Activated T-helper 9 cell treated with anti-CD3 and anti-CD28 coated beads, Interleukin-2, amount 50 U/mL, for 16 hours (primary cell): Measurements from ENCODE around the gene ACVR1B.

Source experiments
- DNase-seq: peaks from one replicate; pipeline ENCODE4 v3.0.0-alpha.2; 2020; ENCODE audit warnings: low read depth

Gene ACVR1B

GRCh38 chr12:51917041-51917590 lies 34.4 kb upstream of the ACVR1B start:
- no peak for DNase-seq

DNA sequence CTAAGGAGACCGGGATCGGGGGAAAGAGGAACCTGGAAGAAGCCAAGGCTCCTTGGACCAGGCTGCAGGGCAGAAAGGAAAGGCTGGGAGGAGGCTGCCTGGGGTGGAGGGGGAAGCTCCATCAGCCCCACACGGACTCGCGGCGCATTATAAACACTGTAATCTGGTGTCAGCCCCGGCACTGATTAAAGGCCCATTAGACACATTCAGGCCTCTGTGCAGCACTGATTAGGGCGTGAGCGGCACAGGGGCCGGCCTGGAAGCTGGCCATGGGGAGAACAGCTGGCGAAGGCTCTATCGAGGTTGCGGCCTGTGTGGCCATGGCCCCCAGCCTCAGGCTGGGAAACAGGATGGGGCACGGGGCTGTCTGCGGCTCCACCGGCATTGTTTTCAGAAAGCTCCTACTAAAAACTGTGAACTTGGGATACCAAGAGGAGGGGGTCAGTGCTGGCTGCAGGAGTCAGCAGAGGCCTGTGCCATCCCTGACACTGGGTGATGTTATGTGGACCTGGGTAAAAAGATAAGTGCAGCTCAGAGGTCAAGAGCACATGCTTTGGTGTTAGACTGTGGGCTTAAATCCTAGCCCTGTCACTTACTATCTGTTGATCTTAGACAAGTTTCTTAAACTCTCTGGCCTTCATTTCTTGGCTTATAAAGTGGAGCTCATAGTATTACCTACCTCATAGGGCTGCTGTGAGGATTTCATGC lies 33.6 kb upstream of the ACVR1B start:
- DNase-seq: no peak

DNA sequence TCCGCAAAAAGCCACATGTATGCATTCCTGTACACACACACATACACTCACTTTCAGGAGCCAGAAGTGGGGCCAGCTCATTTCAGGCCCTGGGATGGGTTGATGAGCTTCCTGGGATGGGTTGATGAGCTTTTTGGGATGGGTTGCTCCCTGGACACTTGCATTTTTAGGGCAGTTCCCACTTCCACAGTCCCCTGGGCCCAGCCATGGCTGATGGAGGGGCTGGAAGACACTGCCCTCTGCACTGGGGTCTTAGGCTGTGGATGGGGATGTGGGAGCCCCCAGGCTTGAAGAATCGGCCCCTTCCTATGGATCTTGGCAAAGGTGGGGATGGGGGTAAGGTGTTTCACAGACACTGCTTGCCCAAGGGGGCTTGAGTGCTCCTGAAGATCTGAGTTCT lies 31.5 kb upstream of the ACVR1B start:
- DNase-seq: no peak

GRCh38 chr12:51921017-51921725 lies 30.3 kb upstream of the ACVR1B start:
- DNase-seq: no peak

DNA sequence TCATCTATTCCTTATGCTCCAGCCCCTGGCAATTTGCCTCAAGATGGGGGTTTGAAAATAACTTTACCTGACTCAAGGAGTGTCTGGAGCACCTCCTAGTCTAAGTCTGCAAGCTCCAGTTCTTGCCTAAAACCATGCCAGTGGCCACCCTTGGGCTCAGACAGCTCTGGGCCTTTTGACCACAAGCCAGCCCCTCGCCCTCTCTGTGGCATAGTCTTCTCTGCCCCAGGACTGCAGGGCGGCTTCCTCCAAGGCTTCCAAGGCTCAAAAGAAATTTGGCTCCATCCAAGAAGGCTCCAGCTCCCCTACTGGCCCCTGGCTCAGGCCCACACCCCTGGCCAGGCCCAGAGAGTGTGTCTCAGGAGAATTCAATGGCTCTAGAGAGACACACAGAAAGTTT lies 29.4 kb upstream of the ACVR1B start:
- no peak for DNase-seq

- DNase-seq: no peak
Observed at GRCh38 chr12:51922762-51923505, 28.6 kb upstream of the ACVR1B start.

DNA sequence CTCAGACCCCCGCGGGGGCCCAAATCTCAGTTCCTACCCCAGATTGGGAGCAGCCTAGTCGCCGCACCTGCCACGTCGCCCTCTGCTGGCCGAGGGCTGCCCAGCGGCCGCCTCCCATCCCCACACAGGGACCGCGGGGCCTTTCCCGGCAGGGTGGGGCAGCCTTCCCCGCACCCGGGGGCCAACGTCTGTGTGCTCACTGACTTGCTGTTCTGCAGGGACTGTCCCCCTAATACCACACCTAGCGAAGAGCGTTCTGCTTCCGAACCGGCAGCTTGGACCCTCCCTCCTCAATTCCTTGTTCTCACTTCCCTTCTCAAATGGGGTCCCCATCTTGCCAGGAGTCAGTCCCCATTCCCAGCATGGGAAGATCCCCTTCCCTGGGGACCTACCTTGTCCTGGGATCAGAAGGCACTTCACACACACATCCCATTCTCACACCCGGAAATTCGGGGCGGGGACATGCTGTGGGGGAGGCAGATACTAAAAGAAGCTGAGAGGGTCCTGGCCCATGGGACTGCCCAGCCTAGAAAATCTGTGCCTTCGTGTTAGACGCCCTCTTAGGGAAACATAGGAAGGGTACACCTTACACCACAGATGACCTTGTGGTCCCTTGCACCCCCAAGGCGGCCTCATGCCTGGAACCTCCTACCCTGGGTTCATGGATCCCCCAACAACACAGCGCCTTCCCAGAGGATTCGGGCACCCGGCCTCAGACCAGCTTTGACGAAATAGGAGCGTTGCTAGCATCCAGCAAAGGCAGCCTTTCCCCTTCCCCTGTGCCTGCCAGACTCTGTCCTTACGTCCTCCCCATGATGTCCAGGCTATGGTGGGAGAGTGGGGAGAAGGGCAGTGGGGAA lies 27.8 kb upstream of the ACVR1B start:
- DNase-seq: peak; percentile 40

DNA sequence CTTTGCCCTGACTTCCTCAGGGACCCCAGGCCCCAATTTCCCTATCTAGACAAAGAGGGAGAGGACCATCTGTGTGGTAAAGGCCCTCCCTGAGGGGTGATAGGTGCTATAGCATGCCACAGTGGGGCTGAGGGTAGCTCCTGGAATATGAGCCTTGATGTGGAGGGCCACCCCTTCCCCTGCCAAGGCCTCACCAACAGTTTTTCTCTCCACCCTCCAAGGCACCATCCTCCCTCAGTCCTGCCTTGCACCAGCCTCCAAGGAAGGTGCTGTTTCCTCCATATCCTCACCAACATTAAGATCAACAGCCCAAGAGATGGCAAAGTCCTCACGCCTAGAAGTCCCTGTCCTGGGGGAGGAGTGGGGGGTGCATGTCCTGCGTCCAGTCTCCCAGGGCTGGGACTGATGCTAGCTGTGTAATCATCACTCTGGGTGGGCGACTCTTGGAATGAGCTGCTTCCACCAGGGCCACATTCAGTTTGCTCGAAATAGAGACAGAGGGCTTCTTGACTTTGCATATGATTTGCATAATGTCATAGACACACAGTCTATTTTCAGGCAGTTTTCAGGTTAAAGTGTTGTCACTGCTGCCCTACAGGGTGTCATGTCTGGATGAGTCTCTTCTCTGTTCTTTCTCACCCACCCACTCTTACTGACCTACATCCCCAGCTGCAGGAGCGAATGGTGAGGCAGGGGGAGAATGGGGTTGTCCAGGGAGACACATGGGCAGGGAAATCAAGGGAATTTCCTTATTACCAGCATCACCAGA lies 26.8 kb upstream of the ACVR1B start:
- DNase-seq: no peak

- no peak for DNase-seq
Observed at GRCh38 chr12:51925346-51926063, 26.0 kb upstream of the ACVR1B start.

GRCh38 chr12:51926064-51926632 lies 25.4 kb upstream of the ACVR1B start:
- no peak for DNase-seq

DNA sequence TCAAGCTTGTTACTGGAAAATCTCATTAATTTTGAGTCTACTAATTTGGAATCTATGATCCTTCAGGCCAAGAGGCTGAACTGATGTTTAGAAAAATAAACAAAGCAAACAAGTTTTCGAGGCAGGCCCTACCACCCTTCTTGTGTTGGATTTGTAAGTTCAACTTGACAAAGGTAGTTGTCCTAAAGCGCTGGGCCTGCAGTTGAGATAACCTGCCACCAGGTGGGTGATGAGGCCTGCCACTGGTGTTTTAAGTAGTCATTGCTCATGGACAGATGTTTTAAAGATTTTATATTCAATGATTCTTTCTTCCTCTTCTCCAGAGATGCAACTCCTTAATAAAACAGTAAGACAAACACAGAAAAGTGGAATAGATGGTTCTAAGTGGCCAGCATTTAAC lies 24.8 kb upstream of the ACVR1B start:
- DNase-seq: peak; percentile 16

- DNase-seq: no peak
Observed at GRCh38 chr12:51932218-51933076, 19.1 kb upstream of the ACVR1B start.

GRCh38 chr12:51934080-51934479 lies 17.4 kb upstream of the ACVR1B start:
- DNase-seq: no peak

GRCh38 chr12:51937926-51938325 lies 13.6 kb upstream of the ACVR1B start:
- no peak for DNase-seq

- DNase-seq: no peak
Observed at GRCh38 chr12:51938726-51939125, 12.8 kb upstream of the ACVR1B start.

DNA sequence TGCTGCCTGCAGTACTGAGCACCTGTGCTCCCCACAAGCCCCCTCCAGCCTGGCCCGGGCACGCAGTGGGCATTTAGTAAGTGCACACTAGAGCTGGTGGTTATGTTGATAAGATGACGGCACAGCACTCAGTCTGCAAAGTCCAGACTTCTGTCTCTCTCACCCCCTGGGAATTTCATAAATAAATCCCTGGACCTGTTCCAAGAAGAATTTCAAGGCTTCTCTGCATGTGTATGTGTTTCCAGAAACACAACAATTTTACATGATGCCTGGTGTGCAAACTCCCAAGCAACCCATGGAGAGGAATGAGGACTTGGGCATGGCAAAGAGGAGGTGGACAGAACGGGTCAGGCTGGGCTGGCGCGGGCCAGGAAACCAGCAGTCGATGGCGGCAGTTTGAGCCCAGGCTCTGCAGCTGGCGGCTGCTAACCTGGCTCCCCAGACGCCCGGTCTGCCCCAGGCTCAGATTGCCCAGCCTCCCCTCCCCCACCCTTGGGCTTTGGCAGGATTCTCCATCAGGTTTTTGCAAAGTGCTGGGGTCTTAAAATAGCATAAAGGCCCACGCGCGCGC lies 10.4 kb upstream of the ACVR1B start:
- no peak for DNase-seq

DNA sequence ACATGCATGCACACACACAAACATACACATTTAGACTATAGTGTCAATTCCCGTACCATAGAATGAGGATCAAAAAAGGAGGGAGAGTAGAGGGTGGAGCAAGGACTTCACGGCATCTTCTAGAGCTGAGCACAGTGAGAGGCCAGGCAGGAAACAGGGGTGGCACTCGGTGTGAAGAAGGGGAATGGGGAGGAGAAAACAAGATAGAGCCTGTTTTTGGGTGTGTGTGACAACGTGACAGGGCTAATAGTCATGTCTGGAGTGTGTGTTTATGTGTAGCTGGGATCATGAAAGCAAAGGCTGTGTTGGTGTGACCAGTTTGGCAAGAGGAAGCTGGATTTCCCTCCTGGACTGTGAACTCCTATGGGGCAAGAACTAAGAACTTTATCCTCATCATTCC lies 9.9 kb upstream of the ACVR1B start:
- no peak for DNase-seq

DNA sequence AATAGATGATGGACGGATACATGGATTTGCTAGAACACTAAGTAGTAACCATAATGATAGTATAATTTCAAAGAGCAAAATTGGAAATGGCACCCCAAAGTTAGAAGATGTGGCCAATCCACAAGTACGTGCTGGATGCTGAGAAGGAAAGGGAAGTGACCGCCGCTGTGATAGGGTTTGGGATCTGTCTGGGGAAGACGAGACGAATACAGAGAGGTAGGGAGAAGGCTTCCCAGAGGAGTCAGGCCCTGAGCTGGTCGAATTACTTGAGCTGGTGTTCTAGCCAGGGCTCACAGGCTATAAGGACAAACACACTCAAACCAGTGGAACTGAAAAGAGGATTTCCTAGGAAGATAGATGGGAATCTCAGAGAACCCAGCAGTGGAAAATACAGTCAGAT lies 9.4 kb upstream of the ACVR1B start:
- no peak for DNase-seq

- no peak for DNase-seq
Observed at GRCh38 chr12:51942501-51943000, 8.9 kb upstream of the ACVR1B start.
